ENCODE results near the gene TFCP2L1. TPM values are rescaled to one million over a fixed set of nuclear protein-coding genes. Genes with fewer than 3 reads are reported as not detected.
"Not testable (repeated sequence)": the region's sequence is repeated elsewhere in the genome, so short reads cannot be mapped to it uniquely, and the experiment has no call there.

Gene TFCP2L1
- total RNA-seq, 1 donor from 2014 or later, result not detected

DNA sequence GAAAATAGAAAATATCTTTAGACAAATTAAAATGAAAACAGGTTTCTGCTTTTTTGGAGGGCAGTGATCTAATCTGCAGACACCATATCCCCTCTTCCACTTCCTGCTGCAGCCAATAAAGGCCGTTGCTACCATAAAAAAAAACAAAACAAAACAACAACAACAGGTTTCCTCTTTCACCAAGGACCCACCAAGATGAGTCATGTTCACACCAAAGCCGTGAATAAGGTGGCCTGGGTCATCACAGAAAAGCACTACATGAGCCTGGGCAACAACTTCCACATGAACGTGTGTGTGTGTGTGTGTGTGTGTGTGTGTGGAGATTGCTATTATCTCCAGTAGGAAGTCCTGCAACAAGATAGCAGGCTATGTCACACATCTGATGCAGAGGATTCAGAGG, 24.8 kb upstream of the TFCP2L1 start:
- Mint-ChIP-seq H3K36me3 (ENCODE audit: low read depth) (no peaks in the 10 kb centered on the region), H3K27me3 (ENCODE audit: low read depth) (peaks cover 32% of the 10 kb centered on the region), H3K4me3 (no peak overlapping the region), H3K4me1 (no peaks in the 10 kb centered on the region), H3K9me3 (no peaks in the 10 kb centered on the region), H3K27ac (ENCODE audit: unreplicated experiment) (no peak overlapping the region)
- TF ChIP-seq, protein P1, sequence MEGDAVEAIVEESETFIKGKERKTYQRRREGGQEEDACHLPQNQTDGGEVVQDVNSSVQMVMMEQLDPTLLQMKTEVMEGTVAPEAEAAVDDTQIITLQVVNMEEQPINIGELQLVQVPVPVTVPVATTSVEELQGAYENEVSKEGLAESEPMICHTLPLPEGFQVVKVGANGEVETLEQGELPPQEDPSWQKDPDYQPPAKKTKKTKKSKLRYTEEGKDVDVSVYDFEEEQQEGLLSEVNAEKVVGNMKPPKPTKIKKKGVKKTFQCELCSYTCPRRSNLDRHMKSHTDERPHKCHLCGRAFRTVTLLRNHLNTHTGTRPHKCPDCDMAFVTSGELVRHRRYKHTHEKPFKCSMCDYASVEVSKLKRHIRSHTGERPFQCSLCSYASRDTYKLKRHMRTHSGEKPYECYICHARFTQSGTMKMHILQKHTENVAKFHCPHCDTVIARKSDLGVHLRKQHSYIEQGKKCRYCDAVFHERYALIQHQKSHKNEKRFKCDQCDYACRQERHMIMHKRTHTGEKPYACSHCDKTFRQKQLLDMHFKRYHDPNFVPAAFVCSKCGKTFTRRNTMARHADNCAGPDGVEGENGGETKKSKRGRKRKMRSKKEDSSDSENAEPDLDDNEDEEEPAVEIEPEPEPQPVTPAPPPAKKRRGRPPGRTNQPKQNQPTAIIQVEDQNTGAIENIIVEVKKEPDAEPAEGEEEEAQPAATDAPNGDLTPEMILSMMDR (conservative IDR thresholded peaks at IDR 0.05), result no peak
- DNase-seq (ENCODE audit: low read depth, low spot score), result no peak

GRCh38 chr2:121309323-121309722, 24.3 kb upstream of the TFCP2L1 start:
- no peaks in the 10 kb centered on the region for H3K4me1 Mint-ChIP-seq
- H3K4me3 Mint-ChIP-seq, result no peak overlapping the region
- no peak for DNase-seq (ENCODE audit: low read depth, low spot score)
- H3K36me3 Mint-ChIP-seq (ENCODE audit: low read depth), result no peaks in the 10 kb centered on the region
- H3K27me3 Mint-ChIP-seq (ENCODE audit: low read depth), result peaks cover 32% of the 10 kb centered on the region
- H3K27ac Mint-ChIP-seq (ENCODE audit: unreplicated experiment), result no peak overlapping the region
- H3K9me3 Mint-ChIP-seq, result no peaks in the 10 kb centered on the region
- TF ChIP-seq, protein P1 (conservative IDR thresholded peaks at IDR 0.05), result no peak

DNA sequence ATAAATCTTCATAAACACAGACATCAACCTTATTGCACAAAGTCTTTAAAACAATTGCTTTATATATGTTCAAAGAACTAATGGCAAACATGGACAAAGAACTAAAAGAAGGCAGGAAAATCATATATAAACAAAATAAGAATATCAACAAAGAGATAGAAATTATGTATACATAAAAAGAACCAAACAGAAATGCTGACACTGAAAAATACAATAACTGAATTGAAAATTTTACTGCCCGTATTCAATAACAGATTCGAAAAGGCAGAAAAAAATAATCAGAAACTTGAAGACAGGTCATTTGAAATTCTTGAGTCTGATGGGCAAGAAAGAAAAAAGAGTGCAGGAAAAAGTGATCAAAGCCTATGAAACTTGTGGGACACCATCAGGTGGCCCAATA, 22.0 kb upstream of the TFCP2L1 start:
- no peaks in the 10 kb centered on the region for H3K9me3 Mint-ChIP-seq

GRCh38 chr2:121304941-121305340, 19.9 kb upstream of the TFCP2L1 start:
- no peak overlapping the region for H3K4me3 Mint-ChIP-seq
- DNase-seq (ENCODE audit: low read depth, low spot score), result no peak
- H3K4me1 Mint-ChIP-seq, result no peaks in the 10 kb centered on the region
- H3K27ac Mint-ChIP-seq (ENCODE audit: unreplicated experiment), result no peak overlapping the region
- H3K27me3 Mint-ChIP-seq (ENCODE audit: low read depth), result peaks cover 20% of the 10 kb centered on the region
- H3K36me3 Mint-ChIP-seq (ENCODE audit: low read depth), result no peaks in the 10 kb centered on the region
- TF ChIP-seq, protein P1 (conservative IDR thresholded peaks at IDR 0.05), result no peak
- no peaks in the 10 kb centered on the region for H3K9me3 Mint-ChIP-seq

More for the DNA sequence above, 22.0 kb upstream of the TFCP2L1 start:
- no peaks in the 10 kb centered on the region for H3K36me3 Mint-ChIP-seq (ENCODE audit: low read depth)
- no peak for DNase-seq (ENCODE audit: low read depth, low spot score)
- no peak overlapping the region for H3K27ac Mint-ChIP-seq (ENCODE audit: unreplicated experiment)
- H3K4me1 Mint-ChIP-seq, result no peaks in the 10 kb centered on the region
- H3K4me3 Mint-ChIP-seq, result no peak overlapping the region
- H3K27me3 Mint-ChIP-seq (ENCODE audit: low read depth), result peaks cover 30% of the 10 kb centered on the region
- TF ChIP-seq, protein P1 (conservative IDR thresholded peaks at IDR 0.05), result no peak

DNA sequence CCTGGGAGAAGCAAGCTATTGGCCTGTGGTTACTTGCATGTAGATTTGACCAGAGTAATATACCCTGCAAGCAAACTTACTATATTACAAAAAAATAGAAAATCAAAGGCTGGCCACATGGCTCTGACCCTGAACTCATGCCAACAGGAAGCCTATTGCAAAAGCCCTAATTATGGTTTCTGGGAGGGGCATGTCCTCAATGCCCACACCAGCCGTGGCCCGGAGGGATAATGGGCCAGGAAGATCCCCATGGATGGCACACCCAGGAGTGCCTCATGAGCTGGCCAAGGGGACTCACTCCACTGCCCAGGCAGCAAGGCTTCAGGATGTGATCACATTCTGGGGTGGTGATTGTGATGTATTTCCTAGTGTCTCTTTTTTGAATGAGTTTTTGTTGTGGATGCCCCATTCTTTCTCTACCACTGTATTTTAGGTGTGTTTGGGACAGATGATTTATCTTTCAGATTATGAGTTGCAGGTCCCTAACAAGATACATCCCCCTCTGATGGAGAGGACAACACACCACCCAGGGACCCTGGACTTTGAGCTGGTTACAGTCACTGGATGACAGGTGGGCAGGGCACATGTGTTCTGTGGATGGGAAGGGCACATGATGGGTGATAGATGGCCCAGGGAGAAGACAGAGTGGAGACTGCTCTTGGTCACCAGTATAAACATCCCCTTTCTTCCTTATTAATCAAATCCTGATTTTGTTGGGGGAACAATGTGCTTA, 18.7 kb upstream of the TFCP2L1 start:
- Mint-ChIP-seq H3K36me3 (ENCODE audit: low read depth) (no peaks in the 10 kb centered on the region), H3K9me3 (no peaks in the 10 kb centered on the region), H3K4me3 (no peak overlapping the region), H3K27ac (ENCODE audit: unreplicated experiment) (no peak overlapping the region), H3K27me3 (ENCODE audit: low read depth) (peaks cover 16% of the 10 kb centered on the region), H3K4me1 (no peaks in the 10 kb centered on the region)
- TF ChIP-seq, protein P1 (conservative IDR thresholded peaks at IDR 0.05), result no peak
- no peak for DNase-seq (ENCODE audit: low read depth, low spot score)

DNA sequence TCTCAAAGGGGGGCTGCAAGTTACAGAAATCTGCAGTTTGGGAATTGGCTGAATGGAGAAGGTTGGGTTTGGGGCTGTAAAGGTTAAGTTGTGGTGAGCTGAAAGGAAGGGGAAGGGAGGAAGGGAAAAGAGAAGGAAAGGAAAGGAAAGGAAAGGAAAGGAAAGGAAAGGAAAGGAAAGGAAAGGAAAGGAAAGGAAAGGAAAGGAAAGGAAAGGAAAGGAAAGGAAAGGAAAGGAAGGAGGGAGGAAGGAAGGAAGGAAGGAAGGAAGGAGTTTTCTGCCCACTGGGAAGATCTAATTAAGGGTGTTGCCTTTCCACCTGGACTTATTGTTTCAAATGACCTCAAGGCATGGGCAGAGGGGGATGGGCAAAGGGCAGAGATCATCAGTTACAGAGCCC, 16.2 kb upstream of the TFCP2L1 start:
- H3K36me3 Mint-ChIP-seq (ENCODE audit: low read depth); H3K4me3 Mint-ChIP-seq; H3K4me1 Mint-ChIP-seq; H3K27me3 Mint-ChIP-seq (ENCODE audit: low read depth); H3K27ac Mint-ChIP-seq (ENCODE audit: unreplicated experiment); H3K9me3 Mint-ChIP-seq; DNase-seq (ENCODE audit: low read depth, low spot score): not testable (repeated sequence)
